K562 (cell line): ENCODE data around the gene POLR1D. TPM values are rescaled to one million over a fixed set of nuclear protein-coding genes. Genes with fewer than 3 reads are reported as not detected.

Experiments used
- ATAC-seq: fragments of 200-7000 bp; cut with Tn5 transposase; 3 replicates; pipeline ENCODE4 v1.9.1; 2020; ENCODE audit warnings: moderate library complexity
- BruUV-seq: library from RNA; stranded (reverse); fragments of 400-500 nt; replicated peaks from 2 replicates; lab custom pipeline; 2021; lab: Mats Ljungman, UMichigan
- CTCF ChIA-PET: fragments of 300-600 bp; formaldehyde crosslinking; extraction: SDS; loops from one replicate; lab custom pipeline; 2021; ENCODE audit warnings: low intra/inter-chr PET ratio; lab: Yijun Ruan, JAX
- POLR2A ChIA-PET: fragments of 300-600, 350-650 bp; sonication (Branson Sonifier 250); formaldehyde crosslinking; extraction: SDS; loops from one replicate; lab custom pipeline; 2021; ENCODE audit warnings: antibody characterized with exemption, inconsistent platforms; lab: Yijun Ruan, JAX
- DNase-seq, 4 experiments: peaks; one replicate each; pipeline versions ENCODE4 v3.0.0 to v3.0.0-alpha.2; 2011 to 2018; ENCODE audit warnings: low spot score in 3 of 4, mixed read lengths in 3 of 4; ENCODE audit errors: extremely low read depth in 1 of 4
- FAIRE-seq: peaks from 2 replicates; lab custom pipeline; 2011; peaks lifted over from hg19 to GRCh38; lab: Jason Lieb, UNC
- H2AFZ ChIP-seq: 2 replicates; pipeline ENCODE4 v1.6.0; 2011; ENCODE audit warnings: low read depth, low read length, control low read depth, inconsistent platforms
- H3K27ac ChIP-seq: fragments of 200-600 bp; 3 replicates; pipeline ENCODE4 v1.8.0; 2011; ENCODE audit warnings: low read depth, mild to moderate bottlenecking, control low read depth, inconsistent platforms, low read length, moderate library complexity, mixed read lengths; ENCODE audit errors: extremely low read depth
- H3K27me3 ChIP-seq, 2 experiments: fragments of 300-600 bp in 1 of 2; 2 replicates in 1 of 2; 3 replicates in 1 of 2; pipeline versions ENCODE4 v1.6.0 to v1.8.0; 2011; ENCODE audit warnings: inconsistent platforms in 2 of 2, low read length in 2 of 2, mild to moderate bottlenecking in 1 of 2, mixed read lengths in 1 of 2, moderate library complexity in 1 of 2; ENCODE audit not compliant: control insufficient read depth in 2 of 2, insufficient read depth in 2 of 2
- H3K36me3 ChIP-seq: fragments of 300-600 bp; 3 replicates; pipeline ENCODE4 v1.8.0; 2011; ENCODE audit warnings: mild to moderate bottlenecking, low read length, inconsistent platforms; ENCODE audit not compliant: control insufficient read depth, insufficient read depth
- H3K4me1 ChIP-seq, 2 experiments: fragments of 200-600 bp in 1 of 2; replicated peaks in 1 of 2; 2 replicates in 1 of 2; 3 replicates in 1 of 2; pipeline versions ENCODE4 v1.5.1 to v1.8.0; 2011; ENCODE audit warnings: inconsistent platforms in 2 of 2, low read length in 2 of 2, mild to moderate bottlenecking in 1 of 2, mixed read lengths in 1 of 2, moderate library complexity in 1 of 2; ENCODE audit not compliant: control insufficient read depth in 2 of 2, insufficient read depth in 2 of 2
- H3K4me2 ChIP-seq: 2 replicates; pipeline ENCODE4 v1.6.1; 2011; ENCODE audit warnings: low read length, control low read depth, inconsistent platforms, mixed read lengths; ENCODE audit not compliant: insufficient read depth
- H3K4me3 ChIP-seq: fragments of 200-600 bp; sonication (generic), shearing (Covaris generic); 2 replicates; pipeline ENCODE4 v1.5.1; 2016; ENCODE audit warnings: control low read depth, inconsistent platforms
- H3K79me2 ChIP-seq: fragments of 200-600 bp; 3 replicates; pipeline ENCODE4 v1.8.0; 2011; ENCODE audit warnings: low read length, inconsistent platforms; ENCODE audit not compliant: control insufficient read depth, insufficient read depth
- H3K9ac ChIP-seq, 2 experiments: 2 replicates each; pipeline versions ENCODE4 v1.6.0 to v1.6.1; 2011; ENCODE audit warnings: low read depth in 2 of 2, low read length in 2 of 2, control low read depth in 1 of 2, inconsistent platforms in 1 of 2, mild to moderate bottlenecking in 1 of 2, mixed read lengths in 1 of 2; ENCODE audit not compliant: insufficient read depth in 1 of 2
- H3K9me1 ChIP-seq: one replicate; pipeline ENCODE4 v1.6.0; 2011; ENCODE audit warnings: inconsistent platforms, mild to moderate bottlenecking, low read length, moderate library complexity; ENCODE audit not compliant: control insufficient read depth, insufficient read depth
- H3K9me3 ChIP-seq: replicated peaks from 2 replicates; pipeline ENCODE4 v1.5.1; 2011; ENCODE audit warnings: low read depth, low read length, inconsistent platforms; ENCODE audit not compliant: control insufficient read depth, insufficient read depth
- H4K20me1 ChIP-seq: replicated peaks from 2 replicates; pipeline ENCODE4 v1.6.1; 2011; ENCODE audit warnings: low read length, inconsistent platforms, mixed read lengths; ENCODE audit not compliant: control insufficient read depth, insufficient read depth
- CBFA2T2 ChIP-seq: fragments of 450-650 bp; conservative IDR thresholded peaks from 2 replicates; pipeline ENCODE4 v1.6.1; 2017; ENCODE audit warnings: mild to moderate bottlenecking
- CBFA2T3 ChIP-seq: fragments of 450-650 bp; IDR thresholded peaks from 2 replicates; pipeline ENCODE4 v1.6.1; 2017
- ZBTB17 ChIP-seq: fragments of 450-650 bp; formaldehyde crosslinking; IDR thresholded peaks from 2 replicates; pipeline ENCODE4 v1.4.0; 2020; ENCODE audit warnings: mild to moderate bottlenecking
- WGBS: fragments of 100-300 bp; shearing (Covaris generic); methylation state at CpG from one replicate; pipeline ENCODE4 v1.1.6; 2016; ENCODE audit warnings: low coverage, mixed read lengths; ENCODE audit not compliant: insufficient coverage; ENCODE audit errors: missing lambda C conversion rate; 5-methylcytosine and 5-hydroxymethylcytosine counted together
- in situ Hi-C: fragments of 300-500 bp; cut with MboI; formaldehyde crosslinking; loops from 4 replicates; pipeline ENCODE4 v1.15.0; 2018; ENCODE audit warnings: inconsistent platforms, mixed read lengths
- intact Hi-C: fragments of 100-400 bp; cut with micrococcal nuclease; formaldehyde crosslinking; loops from 2 replicates; pipeline ENCODE4 v1.14.2; 2022
- polyA plus RNA-seq, 8 experiments: library from polyadenylated mRNA; depleted of rRNA in 4 of 8; stranded (reverse) in 5 of 8; unstranded in 3 of 8; fragments of >200 nt; fragmentation: Nextera tagmentation in 2 of 8; fragmentation: Illumina TruSeq in 1 of 8; extraction: Ambion mirVana in 2 of 8; extraction: Trizol in 1 of 8; gene quantifications; 2 replicates each; pipeline versions ENCODE4 v1.2.1 to v1.2.3, GENCODE V29; 2011 to 2014; ENCODE audit warnings: inconsistent platforms in 1 of 8, missing spikeins in 1 of 8
- total RNA-seq, 7 experiments: library from RNA; depleted of rRNA in 6 of 7; stranded (reverse); fragments of >200 nt in 6 of 7; fragmentation: Illumina TruSeq in 2 of 7; extraction: Trizol in 2 of 7; gene quantifications; 2 replicates each; pipeline versions ENCODE4 v1.2.1 to v1.2.3, GENCODE V29; 2011 to 2021; ENCODE audit warnings: low replicate concordance in 1 of 7
- TF ChIP-seq, protein P1 (sequence below): fragments of 450-650 bp; IDR thresholded peaks from 2 replicates; pipeline ENCODE4 v1.6.1; 2016
- TF ChIP-seq, protein P2 (sequence below): sonication (generic); IDR thresholded peaks from 2 replicates; pipeline ENCODE4 v1.6.1; 2016
- TF ChIP-seq, protein P3 (sequence below): sonication (generic); formaldehyde crosslinking; IDR thresholded peaks from 2 replicates; pipeline ENCODE4 v1.5.0; 2020; ENCODE audit warnings: missing genetic modification reagents

Gene POLR1D
- total and polyA plus RNA-seq, 9 of the 15 experiments (the other 6 are each of a cell fraction or from before 2014, with no cell fraction given) = 107 to 188 (median 145) TPM

DNA sequence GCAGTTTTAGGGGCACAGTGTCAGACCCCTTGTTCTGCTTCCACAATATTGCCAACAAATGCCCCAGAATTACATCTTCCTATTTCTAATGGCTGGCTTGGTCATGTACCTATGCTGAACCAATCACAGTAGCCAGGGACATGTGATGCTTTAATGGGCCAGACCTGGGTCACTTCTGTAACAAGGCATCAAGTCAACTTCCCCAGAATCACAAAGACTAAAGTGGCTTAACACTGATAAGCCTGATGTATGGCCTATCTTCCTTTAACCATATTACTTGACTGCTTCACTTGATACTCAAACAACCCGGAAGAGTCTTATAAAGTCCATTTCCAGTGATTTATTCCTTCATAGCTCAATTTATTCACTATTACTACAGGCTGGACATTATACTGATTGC, 21.0 kb upstream of the POLR1D start:
- Histone ChIP-seq H3K27ac (no peak overlapping the region), H3K27me3 (no peaks in the 10 kb centered on the region), H3K79me2 (no peaks in the 10 kb centered on the region; the same call in 2 of the 3 replicates), H3K4me3 (no peak overlapping the region), H3K4me1 (peaks cover 0 to 25% of the 10 kb centered on the region in 2 experiments; a peak in 4 of 5 replicates), H3K4me2 (no peak overlapping the region), H3K9me1 (no peaks in the 10 kb centered on the region), H3K9me3 (no peaks in the 10 kb centered on the region), H4K20me1 (no peaks in the 10 kb centered on the region), H3K9ac (no peak overlapping the region), H2AFZ (no peak overlapping the region), H3K36me3 (no peaks in the 10 kb centered on the region)
- TF ChIP-seq, protein P1, sequence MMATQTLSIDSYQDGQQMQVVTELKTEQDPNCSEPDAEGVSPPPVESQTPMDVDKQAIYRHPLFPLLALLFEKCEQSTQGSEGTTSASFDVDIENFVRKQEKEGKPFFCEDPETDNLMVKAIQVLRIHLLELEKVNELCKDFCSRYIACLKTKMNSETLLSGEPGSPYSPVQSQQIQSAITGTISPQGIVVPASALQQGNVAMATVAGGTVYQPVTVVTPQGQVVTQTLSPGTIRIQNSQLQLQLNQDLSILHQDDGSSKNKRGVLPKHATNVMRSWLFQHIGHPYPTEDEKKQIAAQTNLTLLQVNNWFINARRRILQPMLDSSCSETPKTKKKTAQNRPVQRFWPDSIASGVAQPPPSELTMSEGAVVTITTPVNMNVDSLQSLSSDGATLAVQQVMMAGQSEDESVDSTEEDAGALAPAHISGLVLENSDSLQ = no peak
- TF ChIP-seq CBFA2T3 (peak; percentile 49), CBFA2T2 (0 out of 2 replicates have a peak, but pooled peaks have one; percentile 9), ZBTB17 (CRISPR knock-in tag) (no peak)
- TF ChIP-seq, protein P2, sequence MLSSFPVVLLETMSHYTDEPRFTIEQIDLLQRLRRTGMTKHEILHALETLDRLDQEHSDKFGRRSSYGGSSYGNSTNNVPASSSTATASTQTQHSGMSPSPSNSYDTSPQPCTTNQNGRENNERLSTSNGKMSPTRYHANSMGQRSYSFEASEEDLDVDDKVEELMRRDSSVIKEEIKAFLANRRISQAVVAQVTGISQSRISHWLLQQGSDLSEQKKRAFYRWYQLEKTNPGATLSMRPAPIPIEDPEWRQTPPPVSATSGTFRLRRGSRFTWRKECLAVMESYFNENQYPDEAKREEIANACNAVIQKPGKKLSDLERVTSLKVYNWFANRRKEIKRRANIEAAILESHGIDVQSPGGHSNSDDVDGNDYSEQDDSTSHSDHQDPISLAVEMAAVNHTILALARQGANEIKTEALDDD = 0 out of 2 replicates have a peak, but pooled peaks have one; percentile 18
- TF ChIP-seq, protein P3, sequence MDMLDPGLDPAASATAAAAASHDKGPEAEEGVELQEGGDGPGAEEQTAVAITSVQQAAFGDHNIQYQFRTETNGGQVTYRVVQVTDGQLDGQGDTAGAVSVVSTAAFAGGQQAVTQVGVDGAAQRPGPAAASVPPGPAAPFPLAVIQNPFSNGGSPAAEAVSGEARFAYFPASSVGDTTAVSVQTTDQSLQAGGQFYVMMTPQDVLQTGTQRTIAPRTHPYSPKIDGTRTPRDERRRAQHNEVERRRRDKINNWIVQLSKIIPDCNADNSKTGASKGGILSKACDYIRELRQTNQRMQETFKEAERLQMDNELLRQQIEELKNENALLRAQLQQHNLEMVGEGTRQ = peak; percentile 24; the same call in 1 of the 2 replicates
- ATAC-seq (peak; percentile 58), DNase-seq (peak in 1 of 4 experiments; percentile 10), FAIRE-seq (peak; percentile 15)
- ChIA-PET POLR2A (no interaction called here), CTCF (no interaction called here)
- WGBS = 0% methylated on average over 1 of the region's 1 CpG
- intact Hi-C loops (no loop called here), in situ Hi-C loops (no loop called here)
- no TSS peak for BruUV-seq
